ENCODE measurements around the gene PGAP6.
"Not testable (repeated sequence)": the region's sequence is repeated elsewhere in the genome, so short reads cannot be mapped to it uniquely, and the experiment has no call there.

The PGAP6 gene

GRCh38 chr16:378821-379182 lies 3.0 kb downstream of the PGAP6 start:
- DNase-seq = no peak

GRCh38 chr16:378113-378820 lies 3.5 kb downstream of the PGAP6 start:
- DNase-seq = not testable (repeated sequence)

GRCh38 chr16:377419-377951 lies 4.3 kb downstream of the PGAP6 start:
- DNase-seq = no peak

GRCh38 chr16:376817-377418 lies 4.9 kb downstream of the PGAP6 start:
- DNase-seq = no peak

GRCh38 chr16:375927-376816 lies 5.6 kb downstream of the PGAP6 start:
- no peak for DNase-seq

GRCh38 chr16:375212-375611 lies 6.6 kb downstream of the PGAP6 start:
- no peak for DNase-seq

GRCh38 chr16:374616-374926 lies 7.2 kb downstream of the PGAP6 start:
- no peak for DNase-seq

GRCh38 chr16:373848-374615 lies 7.7 kb downstream of the PGAP6 start:
- no peak for DNase-seq

- DNase-seq = no peak
Observed at GRCh38 chr16:373020-373598, 8.7 kb downstream of the PGAP6 start.

GRCh38 chr16:372302-372983 lies 9.3 kb downstream of the PGAP6 start:
- no peak for DNase-seq

- DNase-seq = no peak
Observed at GRCh38 chr16:371515-372301, 10.1 kb downstream of the PGAP6 start.

- DNase-seq = no peak
Observed at GRCh38 chr16:370979-371514, 10.7 kb downstream of the PGAP6 start.

GRCh38 chr16:370443-370842 lies 11.3 kb downstream of the PGAP6 start, which contains the start of gene MRPL28:
TSS of gene MRPL28 (minus strand) at chr16:370538. CDS start at chr16:370218, 320 bp downstream.
- peak; percentile 96 for DNase-seq

GRCh38 chr16:369866-370436 lies 11.8 kb downstream of the PGAP6 start:
- DNase-seq = no peak

GRCh38 chr16:369275-369865 lies 12.4 kb downstream of the PGAP6 start:
- DNase-seq = no peak

GRCh38 chr16:368388-369158 lies 13.2 kb downstream of the PGAP6 start:
- no peak for DNase-seq

- DNase-seq = no peak
Observed at GRCh38 chr16:367333-367903, 14.4 kb downstream of the PGAP6 start.

- DNase-seq = no peak
Observed at GRCh38 chr16:366476-366875, 15.3 kb downstream of the PGAP6 start.

All from activated CD4-positive, alpha-beta T cell treated with anti-CD3 and anti-CD28 coated beads, Interleukin-10, Interleukin-2, amounts not matched to agents 100 ng/mL and 50 ng/mL, durations not matched to agents 16 hours and 8 hours (primary cell).